ENCODE data around the gene MED13.

DNA sequence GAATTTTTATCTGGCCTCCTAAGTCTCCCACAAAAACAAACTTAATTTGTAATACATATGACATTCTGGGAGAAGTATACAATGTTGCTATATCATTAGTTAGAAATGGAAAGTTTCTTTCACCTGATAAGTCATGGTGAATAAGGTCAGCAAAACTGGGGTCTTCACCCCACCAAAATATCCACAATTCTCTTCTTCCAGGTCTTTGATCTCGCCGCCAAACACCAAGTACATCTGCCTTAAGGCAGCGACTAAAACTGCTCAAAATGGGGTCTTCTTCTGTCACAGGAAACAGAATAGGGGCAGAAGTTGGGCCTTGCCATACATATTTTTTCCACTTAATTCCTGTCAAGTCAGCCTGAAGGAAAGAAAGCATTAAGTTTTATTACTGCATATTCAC, 2.1 kb downstream of the MED13 start:
- TF ChIP-seq POLR2A (IDR thresholded peaks at IDR 0.05; ENCODE audit: low read depth, low read length): no peak
- TF ChIP-seq POLR2AphosphoS5 (IDR thresholded peaks at IDR 0.05; ENCODE audit: low read depth, low read length): no peak

Data from GM12892 (cell line).